Neural crest cell (in vitro differentiated cells): ENCODE measurements around the gene ABCA9. TPM values are rescaled to one million over a fixed set of nuclear protein-coding genes. Genes with fewer than 3 reads are reported as not detected.

ENCODE experiments used
- DNase-seq: peaks from one replicate; pipeline ENCODE4 v3.0.0; 2021; ENCODE audit warnings: low read depth, mixed read lengths, low spot score
- H3K27ac Mint-ChIP-seq: one replicate; pipeline ENCODE4 v1.8.0; 2021; ENCODE audit warnings: mild to moderate bottlenecking, mixed read lengths; ENCODE audit not compliant: unreplicated experiment
- H3K27me3 Mint-ChIP-seq: 2 replicates; pipeline ENCODE4 v1.8.0; 2021; ENCODE audit warnings: low read depth, mild to moderate bottlenecking, mixed read lengths
- H3K36me3 Mint-ChIP-seq: 2 replicates; pipeline ENCODE4 v1.8.0; 2021; ENCODE audit warnings: low read depth, mild to moderate bottlenecking, mixed read lengths
- H3K4me1 Mint-ChIP-seq: 2 replicates; pipeline ENCODE4 v1.8.0; 2021; ENCODE audit warnings: mixed read lengths
- H3K4me3 Mint-ChIP-seq: one replicate; pipeline ENCODE4 v1.8.0; 2021; ENCODE audit warnings: mild to moderate bottlenecking, mixed read lengths
- H3K9me3 Mint-ChIP-seq: 2 replicates; pipeline ENCODE4 v1.8.0; 2021; ENCODE audit warnings: mixed read lengths
- CTCF ChIP-seq: fragments of 200-600 bp; sonication (generic); conservative IDR thresholded peaks from 2 replicates; pipeline ENCODE4 v1.5.0; 2021; ENCODE audit warnings: antibody characterized with exemption, mild to moderate bottlenecking
- total RNA-seq: library from RNA; stranded (reverse); gene quantifications from 2 replicates; pipeline ENCODE4 v1.2.1, GENCODE V29; 2021

The ABCA9 gene
- total RNA-seq, 1 donor from 2014 or later: 1.3 TPM

- Mint-ChIP-seq H3K9me3 (peaks cover 9% of the 10 kb centered on the region), H3K4me3 (no peak overlapping the region), H3K27ac (no peak overlapping the region), H3K27me3 (no peaks in the 10 kb centered on the region), H3K36me3 (peaks cover 6% of the 10 kb centered on the region), H3K4me1 (peaks cover 14% of the 10 kb centered on the region)
- DNase-seq: no peak
- no peak for TF ChIP-seq CTCF
Observed at GRCh38 chr17:69043098-69043734, 17.5 kb downstream of the ABCA9 start.

GRCh38 chr17:69042308-69042707 is 18.4 kb downstream of the ABCA9 start:
- Mint-ChIP-seq H3K4me3 (no peak overlapping the region), H3K9me3 (peaks cover 10% of the 10 kb centered on the region), H3K36me3 (peaks cover 10% of the 10 kb centered on the region), H3K27me3 (no peaks in the 10 kb centered on the region), H3K4me1 (peaks cover 6% of the 10 kb centered on the region), H3K27ac (no peak overlapping the region)
- DNase-seq: no peak
- no peak for TF ChIP-seq CTCF

- Mint-ChIP-seq H3K27ac (no peak overlapping the region), H3K36me3 (peaks cover 7% of the 10 kb centered on the region), H3K4me1 (peaks cover 5% of the 10 kb centered on the region), H3K27me3 (no peaks in the 10 kb centered on the region), H3K9me3 (peaks cover 6% of the 10 kb centered on the region), H3K4me3 (no peak overlapping the region)
- DNase-seq: no peak
- TF ChIP-seq CTCF: no peak
Observed at GRCh38 chr17:69031839-69032238, 28.9 kb downstream of the ABCA9 start.

- TF ChIP-seq CTCF: no peak
- Mint-ChIP-seq H3K9me3 (no peaks in the 10 kb centered on the region), H3K27me3 (no peaks in the 10 kb centered on the region), H3K4me3 (no peak overlapping the region), H3K4me1 (peaks cover 5% of the 10 kb centered on the region), H3K36me3 (no peaks in the 10 kb centered on the region), H3K27ac (no peak overlapping the region)
- DNase-seq: no peak
Observed at GRCh38 chr17:69030169-69030568, 30.6 kb downstream of the ABCA9 start.

- peaks cover 2% of the 10 kb centered on the region for H3K36me3 Mint-ChIP-seq
- H3K27ac Mint-ChIP-seq: no peak overlapping the region
- H3K4me3 Mint-ChIP-seq: no peak overlapping the region
- H3K4me1 Mint-ChIP-seq: no peaks in the 10 kb centered on the region
- no peak for TF ChIP-seq CTCF
- no peaks in the 10 kb centered on the region for H3K27me3 Mint-ChIP-seq
- DNase-seq: no peak
- no peaks in the 10 kb centered on the region for H3K9me3 Mint-ChIP-seq
Observed at GRCh38 chr17:69018687-69019086, 42.0 kb downstream of the ABCA9 start.
